ENCODE results near the gene CDC14A.
"Not testable (repeated sequence)": the region's sequence is repeated elsewhere in the genome, so short reads cannot be mapped to it uniquely, and the experiment has no call there.

CDC14A gene

GRCh38 chr1:100362821-100363466, 10.6 kb downstream of the CDC14A start:
- DNase-seq (ENCODE audit: low read depth, low spot score), result peak; percentile 52

GRCh38 chr1:100363831-100364230, 11.5 kb downstream of the CDC14A start:
- no peak for DNase-seq (ENCODE audit: low read depth, low spot score)

- no peak for DNase-seq (ENCODE audit: low read depth, low spot score)
Measured at GRCh38 chr1:100364697-100365096, 12.4 kb downstream of the CDC14A start.

GRCh38 chr1:100366209-100366525, 13.9 kb downstream of the CDC14A start:
- DNase-seq (ENCODE audit: low read depth, low spot score), result no peak

- not testable (repeated sequence) for DNase-seq (ENCODE audit: low read depth, low spot score)
Measured at GRCh38 chr1:100369339-100369738, 17.0 kb downstream of the CDC14A start.

GRCh38 chr1:100373953-100374352, 21.6 kb downstream of the CDC14A start:
- DNase-seq (ENCODE audit: low read depth, low spot score), result not testable (repeated sequence)

- DNase-seq (ENCODE audit: low read depth, low spot score), result not testable (repeated sequence)
Measured at GRCh38 chr1:100376890-100377289, 24.6 kb downstream of the CDC14A start.

GRCh38 chr1:100377590-100378361, 25.5 kb downstream of the CDC14A start:
- DNase-seq (ENCODE audit: low read depth, low spot score), result no peak

GRCh38 chr1:100378956-100379355, 26.6 kb downstream of the CDC14A start:
- no peak for DNase-seq (ENCODE audit: low read depth, low spot score)

- DNase-seq (ENCODE audit: low read depth, low spot score), result no peak
Measured at GRCh38 chr1:100380635-100381034, 28.3 kb downstream of the CDC14A start.

GRCh38 chr1:100382657-100383056, 30.4 kb downstream of the CDC14A start:
- no peak for DNase-seq (ENCODE audit: low read depth, low spot score)

- no peak for DNase-seq (ENCODE audit: low read depth, low spot score)
Measured at GRCh38 chr1:100383743-100384405, 31.6 kb downstream of the CDC14A start.

- DNase-seq (ENCODE audit: low read depth, low spot score), result peak; percentile 73
Measured at GRCh38 chr1:100387209-100387608, 34.9 kb downstream of the CDC14A start.

GRCh38 chr1:100387657-100388350, 35.5 kb downstream of the CDC14A start:
- DNase-seq (ENCODE audit: low read depth, low spot score), result peak; percentile 29

GRCh38 chr1:100390531-100390930, 38.2 kb downstream of the CDC14A start:
- no peak for DNase-seq (ENCODE audit: low read depth, low spot score)

GRCh38 chr1:100391675-100392074, 39.4 kb downstream of the CDC14A start:
- no peak for DNase-seq (ENCODE audit: low read depth, low spot score)

- no peak for DNase-seq (ENCODE audit: low read depth, low spot score)
Measured at GRCh38 chr1:100392756-100393155, 40.5 kb downstream of the CDC14A start.

- DNase-seq (ENCODE audit: low read depth, low spot score), result no peak
Measured at GRCh38 chr1:100394285-100394684, 42.0 kb downstream of the CDC14A start.

- DNase-seq (ENCODE audit: low read depth, low spot score), result no peak
Measured at GRCh38 chr1:100395913-100396312, 43.6 kb downstream of the CDC14A start.

- DNase-seq (ENCODE audit: low read depth, low spot score), result no peak
Measured at GRCh38 chr1:100396651-100397050, 44.3 kb downstream of the CDC14A start.

GRCh38 chr1:100397681-100398080, 45.4 kb downstream of the CDC14A start:
- DNase-seq (ENCODE audit: low read depth, low spot score), result no peak

- no peak for DNase-seq (ENCODE audit: low read depth, low spot score)
Measured at GRCh38 chr1:100398648-100399047, 46.3 kb downstream of the CDC14A start.
